Loucy (cell line): Measurements from ENCODE around the gene UBE2L3.

Experiments used
- H2AFZ ChIP-seq: fragments of 200-600 bp; sonication (generic); 2 replicates; pipeline ENCODE4 v1.6.0; 2016; ENCODE audit warnings: antibody characterized with exemption, mild to moderate bottlenecking, low read length, moderate library complexity
- H3F3A ChIP-seq: fragments of 200-600 bp; 2 replicates; pipeline ENCODE4 v1.6.0; 2016; ENCODE audit warnings: antibody characterized with exemption, low read depth, mild to moderate bottlenecking
- H3K27me3 ChIP-seq: fragments of 200-600 bp; sonication (generic); 2 replicates; pipeline ENCODE4 v1.6.1; 2014; ENCODE audit warnings: low read length, mild to moderate bottlenecking; ENCODE audit not compliant: insufficient read depth, poor library complexity, severe bottlenecking
- H3K36me3 ChIP-seq: fragments of 200-600 bp; sonication (generic); 2 replicates; pipeline ENCODE4 v1.6.1; 2016; ENCODE audit warnings: low read length; ENCODE audit not compliant: insufficient read depth
- H3K4me1 ChIP-seq: fragments of 200-600 bp; sonication (generic); 2 replicates; pipeline ENCODE4 v1.5.1; 2014; ENCODE audit warnings: low read length, mild to moderate bottlenecking; ENCODE audit not compliant: insufficient read depth, poor library complexity, severe bottlenecking
- H3K4me2 ChIP-seq: fragments of 200-600 bp; sonication (generic); 2 replicates; pipeline ENCODE4 v1.6.0; 2014; ENCODE audit warnings: antibody characterized with exemption, low read length, low read depth, mild to moderate bottlenecking; ENCODE audit not compliant: poor library complexity, severe bottlenecking
- H3K4me3 ChIP-seq: fragments of 200-600 bp; sonication (generic); 2 replicates; pipeline ENCODE4 v1.5.1; 2014; ENCODE audit warnings: low read length, mild to moderate bottlenecking, mixed read lengths; ENCODE audit not compliant: poor library complexity, severe bottlenecking
- H3K79me2 ChIP-seq: fragments of 200-600 bp; sonication (generic); 2 replicates; pipeline ENCODE4 v1.6.1; 2014; ENCODE audit warnings: low read length; ENCODE audit not compliant: insufficient read depth
- H3K9ac ChIP-seq: fragments of 200-600 bp; sonication (generic); 2 replicates; pipeline ENCODE4 v1.6.0; 2014; ENCODE audit warnings: mild to moderate bottlenecking, low read depth, low read length, moderate library complexity; ENCODE audit not compliant: poor library complexity, severe bottlenecking
- H3K9me2 ChIP-seq: fragments of 200-600 bp; sonication (generic); replicated peaks from 2 replicates; pipeline ENCODE4 v1.6.1; 2016; ENCODE audit warnings: low read depth, low read length, mixed read lengths
- H3K9me3 ChIP-seq: fragments of 200-600 bp; sonication (generic); 2 replicates; pipeline ENCODE4 v1.6.1; 2014; ENCODE audit warnings: mild to moderate bottlenecking, antibody characterized with exemption, low read length, low read depth; ENCODE audit not compliant: insufficient read depth
- H4K20me1 ChIP-seq: fragments of 200-600 bp; sonication (generic); 2 replicates; pipeline ENCODE4 v1.6.0; 2014; ENCODE audit warnings: antibody characterized with exemption, low read length, mild to moderate bottlenecking; ENCODE audit not compliant: insufficient read depth, poor library complexity, severe bottlenecking
- CTCF ChIP-seq: fragments of 200-600 bp; sonication (generic); conservative IDR thresholded peaks from 2 replicates; pipeline ENCODE4 v1.5.1; 2014; ENCODE audit warnings: mild to moderate bottlenecking, antibody characterized with exemption, low read length
- EZH2phosphoT487 ChIP-seq: fragments of 200-600 bp; IDR thresholded peaks from 2 replicates; pipeline ENCODE4 v1.6.1; 2018; ENCODE audit warnings: antibody characterized with exemption, mild to moderate bottlenecking, moderate library complexity, borderline replicate concordance

The UBE2L3 gene

GRCh38 chr22:21646608-21647590, 79.4 kb downstream of the UBE2L3 start:
- no peaks in the 10 kb centered on the region for H3K9me2 ChIP-seq
- peak overlapping the region; percentile 57 for H3K4me2 ChIP-seq
- peaks cover 6% of the 10 kb centered on the region for H4K20me1 ChIP-seq
- no peaks in the 10 kb centered on the region for H3K9me3 ChIP-seq
- TF ChIP-seq EZH2phosphoT487 (no peak), CTCF (peak; percentile 90)
- H3K9ac ChIP-seq, result peak overlapping the region; percentile 49
- no peaks in the 10 kb centered on the region for H3F3A ChIP-seq
- H2AFZ ChIP-seq, result no peak overlapping the region
- H3K79me2 ChIP-seq, result peaks cover 46% of the 10 kb centered on the region
- peaks cover 4% of the 10 kb centered on the region for H3K27me3 ChIP-seq
- no peak overlapping the region for H3K4me3 ChIP-seq
- peaks cover 24% of the 10 kb centered on the region for H3K4me1 ChIP-seq
- H3K36me3 ChIP-seq, result peaks cover 4% of the 10 kb centered on the region; the same call in 1 of the 2 replicates

- peaks cover 5% of the 10 kb centered on the region for H3K27me3 ChIP-seq
- no peak overlapping the region for H3K9ac ChIP-seq
- peaks cover 14% of the 10 kb centered on the region; the same call in 1 of the 2 replicates for H3K36me3 ChIP-seq
- H3K79me2 ChIP-seq, result peaks cover 44% of the 10 kb centered on the region
- H4K20me1 ChIP-seq, result no peaks in the 10 kb centered on the region
- no peaks in the 10 kb centered on the region for H3F3A ChIP-seq
- no peaks in the 10 kb centered on the region for H3K9me3 ChIP-seq
- peak overlapping the region; percentile 94 for H3K4me2 ChIP-seq
- peaks cover 28% of the 10 kb centered on the region for H3K4me1 ChIP-seq
- TF ChIP-seq CTCF (no peak), EZH2phosphoT487 (no peak)
- H3K9me2 ChIP-seq, result no peaks in the 10 kb centered on the region
- no peak overlapping the region for H2AFZ ChIP-seq
- no peak overlapping the region for H3K4me3 ChIP-seq
Measured at GRCh38 chr22:21650280-21650679, 82.8 kb downstream of the UBE2L3 start.

- H3F3A ChIP-seq, result 0 out of 2 replicates have a peak, but pooled peaks cover 3% of the 10 kb centered on the region
- H3K4me3 ChIP-seq, result peak overlapping the region; percentile 86
- peak overlapping the region; percentile 86; the same call in 1 of the 2 replicates for H2AFZ ChIP-seq
- H3K9me2 ChIP-seq, result no peaks in the 10 kb centered on the region
- peak overlapping the region; percentile 94 for H3K4me2 ChIP-seq
- no peaks in the 10 kb centered on the region for H4K20me1 ChIP-seq
- TF ChIP-seq CTCF, result no peak
- H3K79me2 ChIP-seq, result peaks cover 44% of the 10 kb centered on the region
- H3K4me1 ChIP-seq, result peaks cover 28% of the 10 kb centered on the region
- H3K36me3 ChIP-seq, result peaks cover 14% of the 10 kb centered on the region; the same call in 1 of the 2 replicates
- H3K27me3 ChIP-seq, result peaks cover 5% of the 10 kb centered on the region
- no peaks in the 10 kb centered on the region for H3K9me3 ChIP-seq
- peak overlapping the region; percentile 99 for H3K9ac ChIP-seq
Measured at GRCh38 chr22:21650823-21651520, 83.5 kb downstream of the UBE2L3 start.
